GM20000 (cell line): ENCODE data around the gene INSR.

Experiments used
- DNase-seq: peaks from one replicate; pipeline ENCODE4 v3.0.0; 2012; ENCODE audit warnings: low spot score
- CTCF ChIP-seq: IDR thresholded peaks from 2 replicates; pipeline ENCODE4 v1.5.1; 2012; ENCODE audit warnings: mild to moderate bottlenecking, control low read depth; ENCODE audit errors: extremely low read depth, missing control alignments

INSR gene

GRCh38 chr19:7226739-7227138, 67.5 kb downstream of the INSR start:
- DNase-seq: no peak
- no peak for TF ChIP-seq CTCF

- no peak for DNase-seq
- no peak for TF ChIP-seq CTCF
Measured at GRCh38 chr19:7225741-7226140, 68.5 kb downstream of the INSR start.

- no peak for DNase-seq
Measured at GRCh38 chr19:7224995-7225394, 69.2 kb downstream of the INSR start.

GRCh38 chr19:7224209-7224686, 70.0 kb downstream of the INSR start:
- TF ChIP-seq CTCF: no peak
- DNase-seq: no peak

More at GRCh38 chr19:7224995-7225394, 69.2 kb downstream of the INSR start:
- TF ChIP-seq CTCF: no peak

- no peak for DNase-seq
- no peak for TF ChIP-seq CTCF
Measured at GRCh38 chr19:7223429-7223828, 70.8 kb downstream of the INSR start.

- no peak for TF ChIP-seq CTCF
- no peak for DNase-seq
Measured at GRCh38 chr19:7219056-7219455, 75.2 kb downstream of the INSR start.

- no peak for TF ChIP-seq CTCF
- no peak for DNase-seq
Measured at GRCh38 chr19:7217861-7218260, 76.4 kb downstream of the INSR start.
